GM21447 (cell line): Measurements from ENCODE around the gene TUBE1.
A peak's percentile ranks its signal among the peaks of the same experiment; 100 is the strongest.
"Not testable (repeated sequence)": the region's sequence is repeated elsewhere in the genome, so short reads cannot be mapped to it uniquely, and the experiment has no call there.

Source experiments
- ATAC-seq: cut with Tn5 transposase; IDR thresholded peaks from one replicate; pipeline ENCODE4 v1.9.1; 2021; ENCODE audit not compliant: unreplicated experiment

Gene TUBE1

DNA sequence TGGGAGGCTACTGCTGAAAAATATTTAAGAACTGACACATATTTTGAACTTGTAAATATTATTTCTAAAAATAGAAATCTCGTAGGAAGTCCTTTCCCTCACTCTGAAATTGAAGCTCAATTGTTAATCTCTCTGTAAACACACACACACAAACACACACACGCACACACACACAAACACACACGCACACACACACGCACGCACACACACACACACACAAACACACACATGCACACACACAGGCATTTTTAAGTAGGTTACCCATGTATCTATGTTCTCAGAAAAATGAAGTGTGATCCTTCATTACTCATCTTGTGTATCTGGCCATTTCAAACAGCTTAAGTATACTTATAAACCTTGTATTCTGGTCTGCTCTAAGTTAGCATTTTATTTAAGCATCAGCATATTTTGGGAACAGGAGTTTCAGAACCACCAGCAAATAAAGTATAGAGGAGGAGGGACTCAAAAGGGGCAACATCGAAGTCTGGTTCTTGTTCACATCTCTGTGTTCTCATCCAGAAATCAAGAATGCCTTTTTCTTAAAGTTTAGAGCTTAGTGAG, 21.8 kb downstream of the TUBE1 start:
- no peak for ATAC-seq

GRCh38 chr6:112062966-112063365, 24.3 kb downstream of the TUBE1 start:
- ATAC-seq: no peak

- ATAC-seq: no peak
Observed at GRCh38 chr6:112061605-112062004, 25.7 kb downstream of the TUBE1 start.

- ATAC-seq: no peak
Observed at GRCh38 chr6:112058243-112059032, 28.8 kb downstream of the TUBE1 start.

DNA sequence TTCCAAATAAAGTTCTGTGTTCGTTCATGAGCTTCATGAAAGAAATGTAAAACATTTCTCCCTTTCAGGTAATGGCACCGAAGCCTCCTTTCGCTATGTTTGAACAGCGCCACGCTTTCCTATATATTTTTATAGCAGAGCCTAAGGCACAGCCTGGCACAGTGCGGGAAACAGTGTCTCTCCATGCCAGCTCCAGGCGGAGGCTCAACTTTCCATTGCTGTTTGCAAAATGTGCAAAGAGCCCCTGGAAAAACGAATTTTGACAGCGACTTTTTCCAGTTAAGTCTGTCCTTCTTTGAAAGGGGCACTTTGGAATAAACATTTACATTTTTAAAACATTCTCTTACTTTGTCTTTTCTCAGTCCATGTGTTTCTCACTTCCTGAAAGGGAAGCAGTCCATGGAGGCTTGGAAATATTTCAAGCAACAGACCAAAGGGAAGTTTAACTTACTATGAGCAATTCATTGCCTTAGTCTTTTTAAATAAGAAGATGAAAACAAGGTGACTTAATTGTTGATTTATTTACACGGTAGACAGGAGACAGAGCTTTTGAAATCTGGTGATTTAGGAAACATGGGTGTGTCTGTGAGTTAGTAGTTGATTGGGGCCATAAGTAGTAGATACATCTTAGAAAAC, 32.6 kb downstream of the TUBE1 start:
- ATAC-seq: no peak

- ATAC-seq: no peak
Observed at GRCh38 chr6:112054001-112054400, 33.3 kb downstream of the TUBE1 start, which contains the start of gene CCN6. Gene CCN6 (plus strand): TSS chr6:112054104. CDS start chr6:112054358, 254 bp downstream.

DNA sequence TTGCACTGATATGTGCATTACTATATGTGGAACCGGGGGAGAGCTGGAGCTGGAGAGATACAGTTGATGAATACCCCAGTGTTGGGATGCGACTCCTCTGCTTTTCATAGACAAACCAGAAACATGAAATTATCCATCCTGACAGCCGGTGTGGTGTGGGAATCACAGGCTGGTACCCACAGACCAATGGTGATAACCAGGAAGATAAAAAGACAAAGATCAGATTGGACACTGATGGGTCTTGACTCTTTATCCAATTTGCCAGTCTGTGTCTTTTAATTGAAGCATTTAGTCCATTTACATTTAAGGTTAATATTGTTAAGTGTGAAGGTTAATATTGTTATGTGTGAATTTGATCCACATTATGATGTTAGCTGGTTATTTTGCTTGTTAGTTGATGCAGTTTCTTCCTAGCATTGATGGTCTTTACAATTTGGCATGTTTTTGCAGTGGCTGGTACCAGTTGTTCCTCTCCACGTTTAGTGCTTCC, 36.0 kb downstream of the TUBE1 start:
- ATAC-seq: not testable (repeated sequence)

GRCh38 chr6:112050429-112050828, 36.9 kb downstream of the TUBE1 start:
- ATAC-seq: no peak

- ATAC-seq: no peak
Observed at GRCh38 chr6:112049996-112050395, 37.3 kb downstream of the TUBE1 start.

DNA sequence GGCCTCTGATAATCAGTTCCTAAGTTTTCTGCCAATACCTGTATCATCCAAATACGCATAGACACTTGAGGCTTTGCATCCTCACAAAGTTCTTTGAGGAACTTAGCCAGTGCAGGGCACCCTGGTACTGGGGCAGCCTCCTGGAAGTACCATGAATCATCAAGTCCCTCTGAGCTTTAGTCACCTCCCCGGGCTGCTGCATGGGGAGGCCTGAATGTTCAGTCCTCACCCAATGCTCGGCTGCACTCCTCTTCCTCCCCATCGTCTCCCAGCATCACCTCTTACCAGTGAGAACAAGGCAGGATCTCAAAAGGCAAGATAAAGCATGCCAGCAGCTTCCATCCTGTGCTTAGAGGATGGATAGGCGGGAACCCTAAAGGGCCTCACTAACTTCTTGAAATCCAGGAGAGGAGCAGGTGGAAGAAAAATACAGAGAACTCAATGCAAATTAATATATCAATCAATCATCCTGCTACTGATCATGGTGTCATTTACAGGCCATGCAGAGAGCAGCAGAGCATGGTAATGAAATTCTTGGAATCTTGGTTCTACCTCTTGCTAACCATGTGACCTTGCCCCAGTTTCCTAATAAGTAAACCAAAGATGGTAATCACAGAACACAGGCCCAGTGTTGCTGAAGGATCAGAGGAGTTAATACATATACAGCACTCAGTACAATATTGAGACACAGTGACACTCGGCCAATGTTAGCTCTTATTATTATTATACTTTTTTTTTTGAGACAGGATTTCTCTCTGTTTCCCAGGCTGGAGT, 38.1 kb downstream of the TUBE1 start:
- ATAC-seq: no peak

DNA sequence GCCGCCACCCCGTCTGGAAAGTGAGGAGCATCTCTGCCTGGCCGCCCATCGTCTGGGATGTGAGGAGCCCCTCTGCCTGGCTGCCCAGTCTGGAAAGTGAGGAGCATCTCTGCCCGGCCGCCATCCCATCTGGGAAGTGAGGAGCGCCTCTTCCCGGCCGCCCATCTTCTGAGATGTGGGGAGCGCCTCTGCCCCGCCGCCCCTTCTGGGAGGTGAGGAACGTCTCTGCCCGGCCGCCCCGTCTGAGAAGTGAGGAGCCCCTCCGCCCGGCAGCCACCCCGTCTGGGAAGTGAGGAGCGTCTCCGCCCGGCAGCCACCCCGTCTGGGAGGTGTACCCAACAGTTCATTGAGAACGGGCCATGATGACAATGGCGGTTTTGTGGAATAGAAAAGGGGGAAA, 39.8 kb downstream of the TUBE1 start:
- ATAC-seq: not testable (repeated sequence)

- no peak for ATAC-seq
Observed at GRCh38 chr6:112044856-112045255, 42.4 kb downstream of the TUBE1 start.

DNA sequence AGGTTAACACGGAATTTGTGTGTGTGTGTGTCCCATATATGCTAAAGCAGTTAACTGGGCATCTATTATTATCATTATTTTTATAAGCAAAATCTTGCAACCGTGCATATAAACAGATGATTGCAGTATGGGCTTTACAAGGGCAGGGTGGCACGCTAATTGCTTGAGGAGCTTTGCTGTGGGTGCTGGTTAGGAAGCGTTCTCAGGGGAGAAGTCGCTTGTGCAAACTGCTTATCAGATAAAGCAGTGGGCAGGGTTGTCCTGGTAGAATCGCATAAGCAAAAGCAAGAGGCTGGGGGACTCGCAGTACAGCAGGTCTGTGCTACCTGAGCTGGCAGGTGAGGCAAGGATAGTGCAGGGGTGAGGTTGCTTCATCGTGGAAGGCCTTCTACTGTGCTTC, 43.1 kb downstream of the TUBE1 start:
- no peak for ATAC-seq

GRCh38 chr6:112043032-112044007, 44.0 kb downstream of the TUBE1 start:
- peak; percentile 85 for ATAC-seq

DNA sequence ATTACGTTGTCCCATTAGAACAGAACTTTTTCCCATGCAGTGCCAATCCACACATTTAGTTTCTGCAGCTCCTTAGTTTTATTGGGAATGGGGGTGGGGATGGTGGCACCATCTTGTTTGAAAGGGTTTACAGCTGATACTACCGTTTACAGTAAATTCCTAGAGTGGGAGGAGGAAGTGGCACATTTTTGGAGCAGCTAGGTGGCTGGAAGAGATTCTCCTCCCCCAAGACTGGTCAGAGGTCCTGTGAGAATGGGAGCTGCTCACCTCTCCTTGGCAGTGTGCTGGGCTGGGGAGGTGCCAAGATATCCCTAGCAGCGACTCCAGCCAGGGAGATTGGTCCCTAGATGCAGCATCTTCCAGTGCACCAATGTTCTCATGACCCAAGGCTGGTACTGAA, 45.7 kb downstream of the TUBE1 start:
- no peak for ATAC-seq

- ATAC-seq: no peak
Observed at GRCh38 chr6:112040956-112041355, 46.3 kb downstream of the TUBE1 start.

GRCh38 chr6:112039431-112039770, 47.9 kb downstream of the TUBE1 start:
- no peak for ATAC-seq

DNA sequence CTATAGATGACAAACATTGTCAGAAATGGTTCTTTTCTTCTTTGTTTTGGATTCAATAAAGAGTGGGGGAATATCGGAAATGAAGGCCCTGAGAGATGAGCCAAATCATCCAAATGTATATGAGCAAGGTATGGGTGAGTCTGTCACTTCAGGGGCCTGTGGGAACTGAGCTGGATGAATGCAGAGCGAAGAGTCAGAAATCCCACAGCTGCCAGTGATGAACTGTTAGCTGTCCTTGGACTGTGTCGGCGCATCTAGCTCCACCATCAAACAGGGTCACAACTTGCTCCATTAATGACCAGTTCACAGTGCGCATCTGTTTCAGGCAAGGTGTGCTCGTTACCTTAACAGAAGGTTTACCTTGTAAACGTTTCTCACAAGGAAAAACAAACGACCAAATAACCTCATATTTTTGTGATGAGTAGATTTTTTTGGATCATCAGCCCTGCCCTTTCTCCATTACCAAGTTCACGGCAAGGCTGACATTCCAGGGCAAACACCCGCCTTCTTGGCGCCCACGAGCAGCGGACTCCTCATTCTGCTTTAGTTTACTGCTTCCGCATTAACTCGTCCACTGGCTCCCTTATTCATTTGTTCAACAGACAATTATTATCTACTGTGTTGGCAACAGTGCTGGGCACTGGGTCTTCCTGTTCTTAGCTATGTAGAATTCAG, 48.4 kb downstream of the TUBE1 start:
- ATAC-seq: no peak

- ATAC-seq: no peak
Observed at GRCh38 chr6:112038268-112038667, 49.0 kb downstream of the TUBE1 start.

- no peak for ATAC-seq
Observed at GRCh38 chr6:112037783-112038216, 49.5 kb downstream of the TUBE1 start.
